Measurements from ENCODE around the gene SNX33.

GRCh38 chr15:75659141-75659771, 11.5 kb downstream of the SNX33 start:
- TF ChIP-seq CTCF (IDR thresholded peaks at IDR 0.05; ENCODE audit: poor library complexity) (no peak), EZH2phosphoT487 (IDR thresholded peaks at IDR 0.05; ENCODE audit: low read depth, severe bottlenecking, unreplicated experiment) (no peak), EZH2 (IDR thresholded peaks at IDR 0.05; ENCODE audit: borderline replicate concordance) (no peak)

Data from hepatocyte (in vitro differentiated cells).